OCI-LY7 (cell line): ENCODE measurements around the gene NXPE1. TPM values are rescaled to one million over a fixed set of nuclear protein-coding genes. Genes with fewer than 3 reads are reported as not detected.
"Not testable (repeated sequence)": the region's sequence is repeated elsewhere in the genome, so short reads cannot be mapped to it uniquely, and the experiment has no call there.

ENCODE experiments used
- BruUV-seq: library from RNA; stranded (reverse); fragments of 400-500 nt; replicated peaks from 2 replicates; lab custom pipeline; 2021; lab: Mats Ljungman, UMichigan
- CTCF ChIA-PET: fragments of 300-600 bp; sonication (Branson Sonifier 250); formaldehyde crosslinking; loops from one replicate; lab custom pipeline; 2022; ENCODE audit warnings: antibody characterized with exemption; ENCODE audit not compliant: unreplicated experiment; lab: Charles Lee
- POLR2A ChIA-PET: fragments of 300-600 bp; sonication (Branson Sonifier 250); formaldehyde crosslinking; loops from one replicate; lab custom pipeline; 2022; ENCODE audit warnings: antibody characterized with exemption; lab: Charles Lee
- DNase-seq: peaks from one replicate; pipeline ENCODE4 v3.0.0-alpha.2; 2015; ENCODE audit warnings: low spot score
- H2AFZ ChIP-seq: fragments of 200-600 bp; sonication (generic), shearing (Covaris generic); 2 replicates; pipeline ENCODE4 v1.6.1; 2014; ENCODE audit warnings: mild to moderate bottlenecking, antibody characterized with exemption, low read length, moderate library complexity
- H3K27ac ChIP-seq: fragments of 200-600 bp; sonication (generic); 2 replicates; pipeline ENCODE4 v1.5.1; 2014; ENCODE audit warnings: mixed run types, low read depth, mild to moderate bottlenecking, moderate library complexity, low read length, inconsistent platforms; ENCODE audit not compliant: poor library complexity, severe bottlenecking
- H3K36me3 ChIP-seq: fragments of 200-600 bp; sonication (generic); 2 replicates; pipeline ENCODE4 v1.6.1; 2014; ENCODE audit warnings: mild to moderate bottlenecking, antibody characterized with exemption, low read length, moderate library complexity, mixed read lengths; ENCODE audit not compliant: insufficient read depth
- H3K4me1 ChIP-seq: fragments of 200-600 bp; sonication (generic); 2 replicates; pipeline ENCODE4 v1.5.1; 2014; ENCODE audit warnings: mild to moderate bottlenecking, low read length; ENCODE audit not compliant: insufficient read depth, poor library complexity, severe bottlenecking
- H3K4me2 ChIP-seq: fragments of 200-600 bp; sonication (generic); 2 replicates; pipeline ENCODE4 v1.6.1; 2014; ENCODE audit warnings: mild to moderate bottlenecking, low read length
- H3K4me3 ChIP-seq: fragments of 200-600 bp; sonication (generic); 2 replicates; pipeline ENCODE4 v1.5.1; 2014; ENCODE audit warnings: mild to moderate bottlenecking, low read depth, low read length; ENCODE audit not compliant: poor library complexity, severe bottlenecking
- H3K79me2 ChIP-seq: fragments of 200-600 bp; sonication (generic); 2 replicates; pipeline ENCODE4 v1.6.1; 2016; ENCODE audit warnings: low read depth, mild to moderate bottlenecking, low read length, moderate library complexity, mixed read lengths; ENCODE audit not compliant: insufficient read depth
- H3K9me2 ChIP-seq: fragments of 200-600 bp; sonication (generic); 2 replicates; pipeline ENCODE4 v1.6.1; 2016; ENCODE audit warnings: mild to moderate bottlenecking, low read length, mixed read lengths; ENCODE audit not compliant: insufficient read depth
- H3K9me3 ChIP-seq: fragments of 200-600 bp; sonication (generic); 2 replicates; pipeline ENCODE4 v1.6.1; 2014; ENCODE audit warnings: mild to moderate bottlenecking, mixed run types, low read length, mixed read lengths
- H4K20me1 ChIP-seq: fragments of 200-600 bp; sonication (generic); 2 replicates; pipeline ENCODE4 v1.6.1; 2014; ENCODE audit warnings: mild to moderate bottlenecking, antibody characterized with exemption, low read length, moderate library complexity, mixed read lengths; ENCODE audit not compliant: insufficient read depth
- EZH2phosphoT487 ChIP-seq: fragments of 200-600 bp; sonication (generic); IDR thresholded peaks from 2 replicates; pipeline ENCODE4 v1.6.1; 2018; ENCODE audit warnings: low read depth, borderline replicate concordance, mild to moderate bottlenecking, mixed run types, antibody characterized with exemption, low read length, moderate library complexity, mixed read lengths
- intact Hi-C: fragments of 100-400 bp; cut with micrococcal nuclease; formaldehyde crosslinking; loops from one replicate; pipeline ENCODE4 v1.10.0; 2022; ENCODE audit not compliant: unreplicated experiment
- total RNA-seq, 2 experiments: library from RNA; depleted of rRNA in 1 of 2; stranded (reverse); fragments of >200 nt in 1 of 2; shearing (Covaris generic) in 1 of 2; gene quantifications; 2 replicates each; pipeline ENCODE4 v1.2.3, GENCODE V29; 2014 to 2022
- TF ChIP-seq, protein P1 (sequence below): fragments of 200-600 bp; sonication (generic); conservative IDR thresholded peaks from 2 replicates; pipeline ENCODE4 v1.5.1; 2014; ENCODE audit warnings: mild to moderate bottlenecking, antibody characterized with exemption, low read length, moderate library complexity, mixed read lengths

Gene NXPE1
- total RNA-seq, 2 experiments from 2014 or later, result not detected

- H3K4me1 ChIP-seq, result no peaks in the 10 kb centered on the region
- H3K4me2 ChIP-seq, result no peak overlapping the region
- BruUV-seq, result no TSS peak
- no peak overlapping the region for H3K27ac ChIP-seq
- POLR2A ChIA-PET, result no interaction called here
- no peaks in the 10 kb centered on the region for H3K9me2 ChIP-seq
- H3K9me3 ChIP-seq, result peaks cover 42% of the 10 kb centered on the region
- no peak overlapping the region for H2AFZ ChIP-seq
- TF ChIP-seq, protein P1, sequence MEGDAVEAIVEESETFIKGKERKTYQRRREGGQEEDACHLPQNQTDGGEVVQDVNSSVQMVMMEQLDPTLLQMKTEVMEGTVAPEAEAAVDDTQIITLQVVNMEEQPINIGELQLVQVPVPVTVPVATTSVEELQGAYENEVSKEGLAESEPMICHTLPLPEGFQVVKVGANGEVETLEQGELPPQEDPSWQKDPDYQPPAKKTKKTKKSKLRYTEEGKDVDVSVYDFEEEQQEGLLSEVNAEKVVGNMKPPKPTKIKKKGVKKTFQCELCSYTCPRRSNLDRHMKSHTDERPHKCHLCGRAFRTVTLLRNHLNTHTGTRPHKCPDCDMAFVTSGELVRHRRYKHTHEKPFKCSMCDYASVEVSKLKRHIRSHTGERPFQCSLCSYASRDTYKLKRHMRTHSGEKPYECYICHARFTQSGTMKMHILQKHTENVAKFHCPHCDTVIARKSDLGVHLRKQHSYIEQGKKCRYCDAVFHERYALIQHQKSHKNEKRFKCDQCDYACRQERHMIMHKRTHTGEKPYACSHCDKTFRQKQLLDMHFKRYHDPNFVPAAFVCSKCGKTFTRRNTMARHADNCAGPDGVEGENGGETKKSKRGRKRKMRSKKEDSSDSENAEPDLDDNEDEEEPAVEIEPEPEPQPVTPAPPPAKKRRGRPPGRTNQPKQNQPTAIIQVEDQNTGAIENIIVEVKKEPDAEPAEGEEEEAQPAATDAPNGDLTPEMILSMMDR, result no peak
- no peak for TF ChIP-seq EZH2phosphoT487
- H3K36me3 ChIP-seq, result no peaks in the 10 kb centered on the region
- CTCF ChIA-PET, result no interaction called here
- no peaks in the 10 kb centered on the region for H3K79me2 ChIP-seq
- intact Hi-C loops, result no loop called here
- H4K20me1 ChIP-seq, result no peaks in the 10 kb centered on the region
- no peak for DNase-seq
- H3K4me3 ChIP-seq, result no peak overlapping the region
Observed at GRCh38 chr11:114605370-114605769, 45.7 kb upstream of the NXPE1 start.

- Histone ChIP-seq H3K4me3 (no peak overlapping the region), H3K36me3 (no peaks in the 10 kb centered on the region), H3K9me2 (no peaks in the 10 kb centered on the region), H3K4me2 (no peak overlapping the region), H3K9me3 (peaks cover 42% of the 10 kb centered on the region), H3K4me1 (no peaks in the 10 kb centered on the region), H2AFZ (no peak overlapping the region), H4K20me1 (no peaks in the 10 kb centered on the region), H3K79me2 (no peaks in the 10 kb centered on the region), H3K27ac (no peak overlapping the region)
- DNase-seq, result no peak
- TF ChIP-seq, protein P1, result no peak
- no peak for TF ChIP-seq EZH2phosphoT487
- POLR2A ChIA-PET, result no interaction called here
- BruUV-seq, result no TSS peak
- intact Hi-C loops, result no loop called here
- CTCF ChIA-PET, result no interaction called here
Observed at GRCh38 chr11:114604886-114605285, 45.2 kb upstream of the NXPE1 start.

DNA sequence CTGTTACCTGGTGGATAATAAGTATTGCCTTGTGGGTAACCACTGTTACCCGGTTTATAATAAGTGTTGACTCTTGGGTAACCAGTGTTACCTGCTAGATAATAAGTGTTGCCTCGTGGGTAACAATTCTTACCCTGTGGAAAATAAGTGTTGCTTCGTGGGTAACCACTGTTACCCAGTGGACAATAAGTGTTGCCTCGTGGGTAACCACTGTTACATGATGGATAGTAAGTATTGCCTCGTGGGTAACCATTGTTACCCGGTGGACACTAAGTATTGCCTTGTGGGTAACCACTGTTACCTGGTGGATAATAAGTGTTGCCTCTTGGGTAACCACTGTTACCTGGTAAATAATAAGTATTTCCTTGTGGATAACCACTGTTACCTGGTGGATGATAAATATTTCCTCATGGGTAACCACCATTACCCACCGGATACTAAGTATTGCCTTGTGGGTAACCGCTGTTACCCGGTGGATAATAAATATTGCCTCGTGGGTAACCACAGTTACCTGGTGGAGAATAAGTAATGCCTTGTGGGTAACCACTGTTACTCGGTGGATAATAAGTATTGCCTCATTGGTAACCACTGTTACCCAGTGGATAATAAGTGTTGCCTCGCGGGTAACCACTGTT, 44.6 kb upstream of the NXPE1 start:
- TF ChIP-seq, protein P1, result no peak
- TF ChIP-seq EZH2phosphoT487, result no peak
- POLR2A ChIA-PET, result no interaction called here
- H3K79me2 ChIP-seq, result no peaks in the 10 kb centered on the region
- no TSS peak for BruUV-seq
- no peak overlapping the region for H3K27ac ChIP-seq
- no peaks in the 10 kb centered on the region for H3K36me3 ChIP-seq
- no peak overlapping the region for H2AFZ ChIP-seq
- CTCF ChIA-PET, result no interaction called here
- no peaks in the 10 kb centered on the region for H4K20me1 ChIP-seq
- H3K9me3 ChIP-seq, result peaks cover 42% of the 10 kb centered on the region
- no peak overlapping the region for H3K4me2 ChIP-seq
- H3K4me3 ChIP-seq, result no peak overlapping the region
- no peaks in the 10 kb centered on the region for H3K4me1 ChIP-seq
- intact Hi-C loops, result no loop called here
- H3K9me2 ChIP-seq, result no peaks in the 10 kb centered on the region
- no peak for DNase-seq

- H3K79me2 ChIP-seq, H3K4me3 ChIP-seq, H3K36me3 ChIP-seq, H3K4me1 ChIP-seq, BruUV-seq, DNase-seq, H4K20me1 ChIP-seq, H2AFZ ChIP-seq, POLR2A ChIA-PET, H3K27ac ChIP-seq, H3K9me2 ChIP-seq, H3K4me2 ChIP-seq, intact Hi-C loops, CTCF ChIA-PET: not testable (repeated sequence)
- H3K9me3 ChIP-seq, result peaks cover 40% of the 10 kb centered on the region
Observed at GRCh38 chr11:114603151-114603550, 43.5 kb upstream of the NXPE1 start.
